GM12878 (cell line): ENCODE results near the gene ASIC1. TPM values are rescaled to one million over a fixed set of nuclear protein-coding genes. Genes with fewer than 3 reads are reported as not detected.

ENCODE experiments used
- CBX5 ChIP-seq: sonication (generic); IDR thresholded peaks from 2 replicates; pipeline ENCODE4 v1.6.1; 2016; ENCODE audit warnings: low read depth, moderate library complexity, mild to moderate bottlenecking, inconsistent platforms
- HCFC1 ChIP-seq: fragments of 150-350 bp; IDR thresholded peaks from 2 replicates; pipeline ENCODE4 v1.6.1; 2014; ENCODE audit warnings: low read length
- HDGF ChIP-seq: fragments of 450-650 bp; IDR thresholded peaks from 2 replicates; pipeline ENCODE4 v1.6.1; 2016; ENCODE audit warnings: antibody characterized with exemption
- IRF5 ChIP-seq: fragments of 450-650 bp; IDR thresholded peaks from 2 replicates; pipeline ENCODE4 v1.6.1; 2017; ENCODE audit warnings: borderline replicate concordance
- KDM1A ChIP-seq: fragments of 200-600 bp; sonication (generic); IDR thresholded peaks from 2 replicates; pipeline ENCODE4 v1.6.1; 2016; ENCODE audit warnings: borderline replicate concordance
- KLF5 ChIP-seq: fragments of 450-650 bp; IDR thresholded peaks from 2 replicates; pipeline ENCODE4 v1.6.1; 2014; ENCODE audit warnings: mild to moderate bottlenecking; ENCODE audit not compliant: partially characterized antibody
- SIN3A ChIP-seq: IDR thresholded peaks from 2 replicates; pipeline ENCODE4 v1.6.1; 2012; ENCODE audit warnings: low read depth, low read length, improper control_type of control experiment
- SMC3 ChIP-seq: IDR thresholded peaks from 2 replicates; pipeline ENCODE4 v1.6.1; 2011; ENCODE audit warnings: low read length, improper control_type of control experiment, borderline replicate concordance
- SUPT20H ChIP-seq: IDR thresholded peaks from 2 replicates; pipeline ENCODE4 v1.6.1; 2011; ENCODE audit warnings: low read depth, mild to moderate bottlenecking, low read length, moderate library complexity, borderline replicate concordance; ENCODE audit not compliant: control insufficient read depth
- TARDBP ChIP-seq: IDR thresholded peaks from 2 replicates; pipeline ENCODE4 v1.6.1; 2016; ENCODE audit warnings: borderline replicate concordance
- ZNF217 ChIP-seq: fragments of 450-650 bp; IDR thresholded peaks from 2 replicates; pipeline ENCODE4 v1.6.1; 2017; ENCODE audit warnings: antibody characterized with exemption, mild to moderate bottlenecking
- ZNF24 ChIP-seq: fragments of 450-650 bp; IDR thresholded peaks from 2 replicates; pipeline ENCODE4 v1.6.1; 2017; ENCODE audit warnings: antibody characterized with exemption, mild to moderate bottlenecking
- ZNF384 ChIP-seq: IDR thresholded peaks from 2 replicates; pipeline ENCODE4 v1.6.1; 2012; ENCODE audit warnings: low read depth, mild to moderate bottlenecking, low read length, improper control_type of control experiment, borderline replicate concordance
- ZSCAN29 ChIP-seq: fragments of 450-650 bp; IDR thresholded peaks from 2 replicates; pipeline ENCODE4 v1.6.1; 2017; ENCODE audit warnings: mild to moderate bottlenecking, moderate library complexity
- polyA plus RNA-seq, 11 experiments: library from polyadenylated mRNA; depleted of rRNA in 4 of 11; unstranded in 6 of 11; stranded (reverse) in 5 of 11; fragments of >200 nt; fragmentation: Nextera tagmentation in 4 of 11; fragmentation: Illumina TruSeq in 1 of 11; extraction: Ambion mirVana in 4 of 11; extraction: Trizol in 1 of 11; gene quantifications; 1 replicate in 1 of 11; 2 replicates in 10 of 11; pipeline versions ENCODE4 v1.2.1 to v1.2.3, GENCODE V29; 2011 to 2016; ENCODE audit warnings: inconsistent platforms in 2 of 11, missing spikeins in 2 of 11, low read depth in 1 of 11
- total RNA-seq, 4 experiments: library from RNA; depleted of rRNA in 3 of 4; stranded (reverse); fragments of >200 nt in 3 of 4; fragmentation: Illumina TruSeq in 1 of 4; extraction: Trizol in 1 of 4; gene quantifications; 2 replicates each; pipeline versions ENCODE4 v1.2.1 to v1.2.3, GENCODE V29; 2013 to 2021
- TF ChIP-seq, protein P1 (sequence below): fragments of 450-650 bp; IDR thresholded peaks from 2 replicates; pipeline ENCODE4 v1.6.1; 2018; ENCODE audit warnings: mild to moderate bottlenecking, low read depth, moderate library complexity; ENCODE audit not compliant: partially characterized antibody
- TF ChIP-seq, protein P2 (sequence below): fragments of 450-650 bp; conservative IDR thresholded peaks from 2 replicates; pipeline ENCODE4 v1.6.1; 2017; ENCODE audit warnings: mild to moderate bottlenecking, moderate library complexity
- TF ChIP-seq, protein P3 (sequence below): IDR thresholded peaks from 2 replicates; pipeline ENCODE4 v1.6.1; 2012; ENCODE audit warnings: mild to moderate bottlenecking, low read depth, low read length
- TF ChIP-seq, protein P4 (sequence below): fragments of 450-650 bp; IDR thresholded peaks from 2 replicates; pipeline ENCODE4 v1.6.1; 2016; ENCODE audit warnings: mild to moderate bottlenecking

The ASIC1 gene
- total and polyA plus RNA-seq, 10 of the 15 experiments (the other 5 are each of a cell fraction or from before 2014, with no cell fraction given), result 0.02 to 0.28 (median 0.21) TPM; not detected in 4

GRCh38 chr12:50111693-50112455, 54.5 kb downstream of the ASIC1 start, which contains the start of gene COX14 (continued):
- TF ChIP-seq, protein P1, sequence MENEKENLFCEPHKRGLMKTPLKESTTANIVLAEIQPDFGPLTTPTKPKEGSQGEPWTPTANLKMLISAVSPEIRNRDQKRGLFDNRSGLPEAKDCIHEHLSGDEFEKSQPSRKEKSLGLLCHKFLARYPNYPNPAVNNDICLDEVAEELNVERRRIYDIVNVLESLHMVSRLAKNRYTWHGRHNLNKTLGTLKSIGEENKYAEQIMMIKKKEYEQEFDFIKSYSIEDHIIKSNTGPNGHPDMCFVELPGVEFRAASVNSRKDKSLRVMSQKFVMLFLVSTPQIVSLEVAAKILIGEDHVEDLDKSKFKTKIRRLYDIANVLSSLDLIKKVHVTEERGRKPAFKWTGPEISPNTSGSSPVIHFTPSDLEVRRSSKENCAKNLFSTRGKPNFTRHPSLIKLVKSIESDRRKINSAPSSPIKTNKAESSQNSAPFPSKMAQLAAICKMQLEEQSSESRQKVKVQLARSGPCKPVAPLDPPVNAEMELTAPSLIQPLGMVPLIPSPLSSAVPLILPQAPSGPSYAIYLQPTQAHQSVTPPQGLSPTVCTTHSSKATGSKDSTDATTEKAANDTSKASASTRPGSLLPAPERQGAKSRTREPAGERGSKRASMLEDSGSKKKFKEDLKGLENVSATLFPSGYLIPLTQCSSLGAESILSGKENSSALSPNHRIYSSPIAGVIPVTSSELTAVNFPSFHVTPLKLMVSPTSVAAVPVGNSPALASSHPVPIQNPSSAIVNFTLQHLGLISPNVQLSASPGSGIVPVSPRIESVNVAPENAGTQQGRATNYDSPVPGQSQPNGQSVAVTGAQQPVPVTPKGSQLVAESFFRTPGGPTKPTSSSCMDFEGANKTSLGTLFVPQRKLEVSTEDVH, result peak; percentile 83
- TF ChIP-seq, protein P2, sequence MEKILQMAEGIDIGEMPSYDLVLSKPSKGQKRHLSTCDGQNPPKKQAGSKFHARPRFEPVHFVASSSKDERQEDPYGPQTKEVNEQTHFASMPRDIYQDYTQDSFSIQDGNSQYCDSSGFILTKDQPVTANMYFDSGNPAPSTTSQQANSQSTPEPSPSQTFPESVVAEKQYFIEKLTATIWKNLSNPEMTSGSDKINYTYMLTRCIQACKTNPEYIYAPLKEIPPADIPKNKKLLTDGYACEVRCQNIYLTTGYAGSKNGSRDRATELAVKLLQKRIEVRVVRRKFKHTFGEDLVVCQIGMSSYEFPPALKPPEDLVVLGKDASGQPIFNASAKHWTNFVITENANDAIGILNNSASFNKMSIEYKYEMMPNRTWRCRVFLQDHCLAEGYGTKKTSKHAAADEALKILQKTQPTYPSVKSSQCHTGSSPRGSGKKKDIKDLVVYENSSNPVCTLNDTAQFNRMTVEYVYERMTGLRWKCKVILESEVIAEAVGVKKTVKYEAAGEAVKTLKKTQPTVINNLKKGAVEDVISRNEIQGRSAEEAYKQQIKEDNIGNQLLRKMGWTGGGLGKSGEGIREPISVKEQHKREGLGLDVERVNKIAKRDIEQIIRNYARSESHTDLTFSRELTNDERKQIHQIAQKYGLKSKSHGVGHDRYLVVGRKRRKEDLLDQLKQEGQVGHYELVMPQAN, result peak; percentile 98
- TF ChIP-seq, protein P3, sequence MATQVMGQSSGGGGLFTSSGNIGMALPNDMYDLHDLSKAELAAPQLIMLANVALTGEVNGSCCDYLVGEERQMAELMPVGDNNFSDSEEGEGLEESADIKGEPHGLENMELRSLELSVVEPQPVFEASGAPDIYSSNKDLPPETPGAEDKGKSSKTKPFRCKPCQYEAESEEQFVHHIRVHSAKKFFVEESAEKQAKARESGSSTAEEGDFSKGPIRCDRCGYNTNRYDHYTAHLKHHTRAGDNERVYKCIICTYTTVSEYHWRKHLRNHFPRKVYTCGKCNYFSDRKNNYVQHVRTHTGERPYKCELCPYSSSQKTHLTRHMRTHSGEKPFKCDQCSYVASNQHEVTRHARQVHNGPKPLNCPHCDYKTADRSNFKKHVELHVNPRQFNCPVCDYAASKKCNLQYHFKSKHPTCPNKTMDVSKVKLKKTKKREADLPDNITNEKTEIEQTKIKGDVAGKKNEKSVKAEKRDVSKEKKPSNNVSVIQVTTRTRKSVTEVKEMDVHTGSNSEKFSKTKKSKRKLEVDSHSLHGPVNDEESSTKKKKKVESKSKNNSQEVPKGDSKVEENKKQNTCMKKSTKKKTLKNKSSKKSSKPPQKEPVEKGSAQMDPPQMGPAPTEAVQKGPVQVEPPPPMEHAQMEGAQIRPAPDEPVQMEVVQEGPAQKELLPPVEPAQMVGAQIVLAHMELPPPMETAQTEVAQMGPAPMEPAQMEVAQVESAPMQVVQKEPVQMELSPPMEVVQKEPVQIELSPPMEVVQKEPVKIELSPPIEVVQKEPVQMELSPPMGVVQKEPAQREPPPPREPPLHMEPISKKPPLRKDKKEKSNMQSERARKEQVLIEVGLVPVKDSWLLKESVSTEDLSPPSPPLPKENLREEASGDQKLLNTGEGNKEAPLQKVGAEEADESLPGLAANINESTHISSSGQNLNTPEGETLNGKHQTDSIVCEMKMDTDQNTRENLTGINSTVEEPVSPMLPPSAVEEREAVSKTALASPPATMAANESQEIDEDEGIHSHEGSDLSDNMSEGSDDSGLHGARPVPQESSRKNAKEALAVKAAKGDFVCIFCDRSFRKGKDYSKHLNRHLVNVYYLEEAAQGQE, result no peak
- TF ChIP-seq ZNF24 (no peak), SUPT20H (no peak), KLF5 (peak; percentile 24), SMC3 (0 out of 2 replicates have a peak, but pooled peaks have one; percentile 12), SIN3A (peak; percentile 93), KDM1A (no peak), ZNF384 (no peak), CBX5 (no peak), HCFC1 (peak; percentile 81), TARDBP (no peak), ZNF217 (no peak), ZSCAN29 (no peak), HDGF (peak; percentile 85), IRF5 (no peak)
- TF ChIP-seq, protein P4, sequence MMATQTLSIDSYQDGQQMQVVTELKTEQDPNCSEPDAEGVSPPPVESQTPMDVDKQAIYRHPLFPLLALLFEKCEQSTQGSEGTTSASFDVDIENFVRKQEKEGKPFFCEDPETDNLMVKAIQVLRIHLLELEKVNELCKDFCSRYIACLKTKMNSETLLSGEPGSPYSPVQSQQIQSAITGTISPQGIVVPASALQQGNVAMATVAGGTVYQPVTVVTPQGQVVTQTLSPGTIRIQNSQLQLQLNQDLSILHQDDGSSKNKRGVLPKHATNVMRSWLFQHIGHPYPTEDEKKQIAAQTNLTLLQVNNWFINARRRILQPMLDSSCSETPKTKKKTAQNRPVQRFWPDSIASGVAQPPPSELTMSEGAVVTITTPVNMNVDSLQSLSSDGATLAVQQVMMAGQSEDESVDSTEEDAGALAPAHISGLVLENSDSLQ, result peak; percentile 98
